NB4 (cell line): ENCODE measurements around the gene ALPP.

ENCODE experiments used
- CTCF ChIP-seq: IDR thresholded peaks from one replicate; pipeline ENCODE4 v1.5.1; 2012; ENCODE audit warnings: low read depth, low read length
- MYC ChIP-seq: IDR thresholded peaks from 2 replicates; pipeline ENCODE4 v1.6.1; 2011; ENCODE audit warnings: low read depth, low read length
- POLR2A ChIP-seq: IDR thresholded peaks from 2 replicates; pipeline ENCODE4 v1.6.1; 2011; ENCODE audit warnings: mild to moderate bottlenecking; ENCODE audit not compliant: insufficient read length; ENCODE audit errors: extremely low read depth

GRCh38 chr2:232418056-232418455 is 39.5 kb downstream of the ALPP start:
- TF ChIP-seq CTCF (no peak), POLR2A (no peak), MYC (no peak)
